Stimulated activated CD8-positive, alpha-beta memory T cell treated with anti-CD3 and anti-CD28 coated beads, Interleukin-7, amount 100 ng/mL, for 1 hour (primary cell): ENCODE measurements around the gene GRM7.

Experiments
- DNase-seq, 2 donors: peaks; one replicate each; pipeline ENCODE4 v3.0.0-alpha.2; 2020; ENCODE audit warnings: low read depth in 2 of 2

GRM7 gene

DNA sequence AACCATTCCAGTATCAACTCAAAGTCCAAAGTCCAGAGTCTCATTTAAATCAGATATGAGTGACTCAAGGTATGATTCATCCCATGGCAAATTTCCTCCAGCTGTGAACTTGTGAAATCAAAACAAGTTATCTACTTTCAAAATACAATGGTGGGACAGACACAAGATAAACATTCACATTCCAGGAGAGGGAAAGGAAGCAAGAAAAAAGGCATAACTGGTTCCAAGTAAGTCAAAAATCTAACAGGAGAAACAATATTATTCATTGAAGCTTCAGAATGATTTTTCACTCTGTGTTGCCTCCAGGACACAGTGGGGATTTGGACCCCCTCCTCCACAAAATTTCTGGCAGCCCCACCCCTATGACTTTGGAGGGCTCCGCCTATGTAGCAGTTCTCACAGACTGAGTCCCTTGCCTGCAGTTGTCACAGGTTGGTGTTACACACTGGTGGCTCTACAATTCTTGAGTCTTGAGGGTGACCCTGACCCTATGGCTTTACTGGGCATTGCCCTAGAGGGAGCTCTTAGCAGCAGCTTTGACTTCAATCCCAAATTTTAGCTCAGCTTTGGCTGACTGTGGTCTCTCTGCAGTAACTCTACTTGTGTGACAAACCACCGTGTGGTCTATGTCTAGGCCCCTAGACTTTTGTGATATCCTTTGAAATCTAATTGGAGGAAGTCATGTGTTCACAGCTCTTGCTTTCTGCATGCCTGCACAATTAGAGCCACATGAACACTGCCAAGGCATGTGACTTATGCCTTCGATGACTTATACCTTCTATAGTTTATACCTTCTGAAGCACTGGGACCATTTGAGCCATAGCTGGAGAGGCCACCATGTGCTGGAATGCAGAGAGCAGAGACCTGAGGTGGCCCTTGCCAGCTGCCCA lies 644.2 kb downstream of the GRM7 start:
- DNase-seq, result no peak

DNA sequence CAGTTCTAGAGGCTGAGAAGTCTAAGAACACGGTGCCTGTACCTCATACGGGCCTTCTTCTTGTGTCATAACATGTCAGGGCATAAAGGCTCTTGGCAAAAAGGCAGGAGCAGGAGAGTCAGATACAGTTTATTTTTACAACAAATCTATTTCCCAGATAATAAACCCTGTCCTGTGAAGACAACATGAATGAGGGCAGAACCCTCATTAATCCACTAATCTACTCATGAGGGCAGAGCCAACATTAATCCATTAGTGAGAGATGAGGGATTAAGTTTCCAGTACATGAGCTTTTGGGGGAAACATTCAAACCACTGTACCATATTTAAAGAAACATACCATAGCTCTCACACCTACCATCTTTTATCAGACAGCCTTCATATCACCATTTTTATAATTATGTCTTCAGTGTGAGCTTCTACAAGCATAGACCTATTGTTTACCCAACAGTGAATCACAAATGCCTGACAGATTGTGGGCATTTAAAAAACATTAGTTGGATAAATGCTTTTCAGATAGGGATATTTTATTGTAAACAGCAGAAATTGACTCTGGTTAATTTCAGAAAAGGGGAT lies 645.8 kb downstream of the GRM7 start:
- DNase-seq, result no peak

DNA sequence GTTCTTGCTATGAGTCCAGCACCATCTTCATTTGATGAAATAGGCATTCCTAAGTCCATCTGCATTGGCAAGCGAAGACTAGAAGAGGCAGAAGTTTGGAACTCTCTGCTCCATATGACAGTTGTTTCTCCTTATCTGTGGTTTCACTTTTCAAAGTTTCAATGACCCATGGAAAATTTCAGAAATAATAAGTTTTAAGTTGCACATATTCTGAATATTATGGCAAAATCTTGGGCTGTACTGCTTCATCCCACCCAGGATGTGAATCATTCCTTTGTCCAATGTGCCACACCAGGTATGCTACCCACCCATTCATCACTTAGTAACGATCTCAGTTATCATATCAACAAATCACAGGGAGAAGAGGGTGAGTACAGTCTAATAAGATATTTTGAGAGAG lies 647.9 kb downstream of the GRM7 start:
- DNase-seq, result no peak

DNA sequence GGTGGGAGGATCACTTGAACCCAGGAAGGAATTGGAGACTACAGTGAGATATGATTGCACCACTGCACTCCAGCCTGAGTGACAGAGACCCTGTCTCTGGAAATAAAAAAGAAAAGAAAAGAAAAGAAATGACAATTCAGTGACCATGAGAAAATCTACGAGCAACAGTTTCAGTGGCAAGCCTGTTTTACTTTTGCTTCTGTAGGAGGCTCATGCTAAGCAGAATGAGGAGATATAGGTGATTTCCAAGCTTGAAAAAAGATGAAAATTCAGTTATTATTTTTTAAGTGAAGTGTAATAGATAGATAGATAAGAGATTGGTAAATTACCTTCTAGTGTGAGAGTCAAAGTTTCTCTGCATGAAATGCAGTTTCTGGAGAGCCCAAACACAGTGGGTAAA lies 651.1 kb downstream of the GRM7 start:
- no peak for DNase-seq

DNA sequence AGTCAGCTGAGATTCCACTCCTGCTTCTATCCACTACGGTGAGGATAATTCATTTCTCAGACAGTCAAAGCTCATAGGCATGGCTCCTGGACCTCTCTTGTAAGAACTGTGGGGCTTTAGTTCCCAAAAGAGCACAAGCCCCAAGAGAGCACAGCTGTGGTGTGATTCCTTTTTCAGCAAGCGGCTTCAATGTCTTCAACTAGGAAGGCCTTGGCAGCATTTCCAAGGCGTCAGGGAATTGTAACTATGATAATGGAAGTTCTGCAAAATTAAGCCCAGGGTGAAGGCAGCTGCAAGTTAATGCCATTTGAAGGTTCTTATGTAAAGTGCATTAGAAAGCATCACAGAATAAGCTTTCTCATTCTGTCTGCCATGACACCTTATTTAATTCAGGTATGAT lies 657.1 kb downstream of the GRM7 start:
- no peak for DNase-seq

DNA sequence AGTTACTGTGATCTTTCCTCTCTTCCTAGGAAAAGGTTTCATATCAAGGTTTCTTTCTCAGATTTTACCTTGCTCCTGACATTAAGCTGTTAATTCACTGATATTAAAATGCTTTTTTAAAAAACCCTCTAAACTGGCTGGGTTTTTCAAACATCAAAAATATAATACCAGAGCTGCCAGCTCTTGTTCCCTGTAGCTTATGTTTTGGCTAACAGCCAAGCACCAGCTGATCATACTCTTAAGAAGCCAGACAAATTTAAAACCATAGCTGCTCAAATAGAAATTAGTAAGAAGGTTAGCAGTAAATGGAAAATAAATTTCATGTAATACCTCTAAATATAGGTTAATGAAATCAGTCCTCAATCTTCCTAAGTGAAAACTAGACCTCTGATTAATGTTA lies 657.5 kb downstream of the GRM7 start:
- no peak for DNase-seq

DNA sequence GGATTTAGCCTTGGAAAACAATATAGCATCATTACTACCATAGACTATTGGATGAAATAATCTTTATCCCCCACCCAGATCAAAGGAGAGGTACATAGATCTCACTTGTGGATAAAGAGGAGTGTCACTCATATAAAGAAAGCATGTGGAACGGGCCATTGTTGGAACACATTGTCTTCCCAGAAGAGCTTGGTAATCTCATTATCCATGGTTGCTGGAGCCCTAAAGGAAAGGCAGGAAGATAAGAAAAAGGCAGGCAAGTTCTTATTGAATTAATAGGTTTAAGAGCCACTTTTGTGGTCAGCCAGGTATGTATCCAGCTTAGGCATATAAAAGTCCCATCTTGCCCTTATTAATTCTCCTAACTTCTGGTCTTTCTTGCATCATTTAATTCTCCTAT lies 659.1 kb downstream of the GRM7 start:
- DNase-seq, result no peak

DNA sequence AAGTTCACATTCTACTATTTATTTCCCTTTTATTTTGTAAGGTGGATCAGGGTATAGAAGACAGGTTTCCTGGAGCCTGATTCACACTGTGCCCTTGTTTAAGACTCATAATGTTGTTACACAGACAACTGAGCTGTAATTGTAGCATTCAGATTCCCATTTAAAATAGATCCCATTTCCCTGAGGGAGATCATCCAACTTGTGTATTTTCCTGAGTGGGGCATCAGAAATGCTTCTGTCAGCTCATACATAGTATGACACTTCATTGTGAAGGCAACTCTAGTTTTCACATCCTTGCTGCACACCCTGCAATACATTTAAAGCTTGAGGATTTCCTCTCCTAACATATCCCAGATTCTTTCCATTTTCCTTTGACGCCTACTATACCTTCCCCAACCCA lies 659.7 kb downstream of the GRM7 start:
- DNase-seq, result no peak

DNA sequence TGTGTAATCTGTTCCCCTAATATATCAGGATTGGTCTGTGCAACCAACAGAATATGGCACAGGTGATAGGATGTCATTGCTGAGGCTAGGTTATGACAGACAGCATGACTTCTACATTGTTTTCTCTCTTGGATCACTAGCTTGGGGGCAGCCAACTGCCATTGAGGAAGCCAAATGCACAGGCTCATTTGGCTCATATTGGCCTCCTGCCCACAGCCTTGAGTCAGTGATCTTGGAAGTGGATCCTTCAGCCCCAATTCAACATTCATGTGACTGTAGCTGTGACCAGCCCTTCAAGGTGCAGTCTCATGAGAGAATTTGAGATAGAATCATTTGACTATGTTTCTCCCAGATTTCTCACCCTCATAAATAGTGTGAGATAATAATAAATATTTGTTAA lies 675.6 kb downstream of the GRM7 start:
- no peak for DNase-seq

DNA sequence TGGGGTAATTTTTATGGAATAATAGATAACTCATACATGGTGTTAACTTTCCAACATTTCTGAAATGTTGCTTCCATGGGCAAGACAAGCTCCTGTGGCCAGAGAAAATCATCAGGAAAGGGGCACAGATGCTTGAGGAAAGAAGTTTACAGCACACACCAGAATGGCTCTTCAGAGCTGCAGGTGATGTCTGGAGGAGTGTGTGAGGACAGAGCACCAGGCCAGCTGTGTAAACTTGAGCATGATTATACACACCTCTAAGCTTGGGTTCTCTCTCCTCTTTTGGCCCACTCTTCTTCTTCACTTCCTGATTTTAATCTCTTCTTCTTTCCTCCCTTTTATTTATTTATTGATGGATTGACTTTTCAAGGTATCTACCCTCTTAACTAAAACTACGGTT lies 676.0 kb downstream of the GRM7 start:
- no peak for DNase-seq

DNA sequence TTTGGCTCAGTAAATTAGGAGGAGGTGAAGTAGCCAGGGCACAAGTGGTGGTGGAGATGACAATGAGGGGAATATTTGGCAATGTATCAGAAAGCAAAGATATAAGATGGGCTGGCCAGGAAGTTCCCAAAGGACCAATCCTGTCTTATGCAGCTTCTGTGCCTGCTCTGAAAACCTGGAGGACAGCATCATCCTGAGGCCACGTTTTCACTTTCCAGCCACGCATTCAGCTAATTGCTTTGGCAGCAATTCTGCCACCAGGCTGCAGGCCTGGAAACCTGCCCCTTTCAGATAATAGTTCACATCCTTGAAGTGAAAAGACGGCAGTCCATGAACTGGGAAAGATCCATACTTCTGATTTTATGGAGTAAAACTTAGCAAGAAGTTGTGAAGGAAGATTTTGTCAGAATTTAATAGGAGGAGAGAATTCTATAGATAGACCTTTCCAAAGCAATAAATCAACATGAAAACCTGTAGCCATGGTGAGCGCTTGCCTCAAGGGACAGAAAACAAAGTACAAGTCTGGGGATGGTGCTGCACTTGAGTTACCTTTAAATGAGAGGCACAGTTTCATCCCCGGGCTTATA lies 682.5 kb downstream of the GRM7 start:
- no peak for DNase-seq

DNA sequence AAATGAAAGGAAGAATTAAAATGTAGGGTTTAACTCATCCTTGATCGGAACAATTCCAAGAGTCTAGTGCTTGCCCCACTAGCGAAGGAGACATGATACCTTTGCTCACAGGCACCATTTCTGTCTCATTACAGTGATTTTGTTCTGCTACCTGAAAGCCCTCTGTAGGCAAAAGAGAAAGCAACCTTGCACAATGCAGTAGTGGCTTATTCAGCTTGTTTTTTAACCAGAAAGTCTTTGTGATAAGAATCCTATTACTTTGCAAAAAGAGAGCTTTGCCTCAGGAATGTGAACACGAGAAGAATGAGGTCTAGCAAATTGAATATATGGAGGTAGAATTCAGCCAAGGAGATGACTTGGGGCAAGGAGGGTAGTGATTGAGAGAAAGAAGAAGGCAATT lies 684.4 kb downstream of the GRM7 start:
- DNase-seq, result no peak

DNA sequence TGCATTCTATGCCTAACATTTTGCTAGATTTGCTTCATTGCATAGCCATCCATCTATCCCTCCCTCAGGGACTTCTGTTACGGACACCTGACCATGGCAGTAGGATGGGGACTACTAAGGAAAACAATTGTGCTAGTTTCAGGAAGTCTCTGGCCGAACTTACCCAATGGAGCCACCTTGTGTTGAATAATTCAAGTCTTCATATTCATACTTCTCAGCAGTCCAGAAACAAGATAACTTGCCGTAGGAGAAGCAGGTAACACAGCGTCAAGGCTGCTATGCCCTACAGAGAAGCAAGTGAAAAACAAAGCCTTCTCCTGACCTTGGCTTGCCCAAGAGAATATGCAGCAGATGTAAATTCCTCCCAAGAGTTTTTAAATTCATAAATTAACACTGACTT lies 685.3 kb downstream of the GRM7 start:
- no peak for DNase-seq

DNA sequence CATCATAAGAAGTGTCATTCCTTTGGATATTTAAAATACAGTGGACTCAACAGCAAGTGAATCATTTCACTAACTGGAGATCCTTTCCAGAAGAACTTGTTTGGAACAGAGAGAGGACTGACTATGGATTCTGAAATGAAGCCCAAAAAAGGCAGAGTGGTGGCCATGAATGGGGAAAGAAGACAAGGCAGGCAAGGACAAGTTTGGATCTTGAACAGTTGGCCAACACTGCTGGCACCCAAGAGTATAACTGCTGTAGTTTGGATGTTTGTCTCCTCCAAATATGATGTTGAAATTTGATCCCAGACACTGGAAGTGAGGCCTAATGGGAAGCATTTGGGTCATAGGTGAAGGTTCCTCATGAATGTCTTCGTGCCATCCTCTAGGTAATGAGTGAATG lies 686.9 kb downstream of the GRM7 start:
- DNase-seq, result no peak

DNA sequence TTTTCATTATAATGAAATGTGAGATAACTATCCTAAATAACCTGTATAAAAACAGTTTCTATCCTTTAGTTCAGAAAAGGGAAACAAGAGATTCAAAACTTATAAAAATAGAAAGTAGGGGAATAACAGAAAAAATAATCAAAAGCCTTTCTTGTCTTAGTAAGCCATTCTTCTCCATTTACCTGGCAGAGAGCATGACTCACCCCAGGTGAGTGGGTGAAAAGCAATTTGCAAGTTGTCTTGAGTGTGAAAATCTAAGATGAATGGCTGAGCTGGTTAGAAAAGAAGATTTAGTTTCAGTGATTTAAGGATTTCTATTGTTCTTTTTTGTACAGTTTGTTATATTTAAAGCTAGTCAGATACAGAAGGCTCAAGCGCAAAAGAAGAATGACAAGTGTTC lies 702.0 kb downstream of the GRM7 start:
- DNase-seq, result no peak

DNA sequence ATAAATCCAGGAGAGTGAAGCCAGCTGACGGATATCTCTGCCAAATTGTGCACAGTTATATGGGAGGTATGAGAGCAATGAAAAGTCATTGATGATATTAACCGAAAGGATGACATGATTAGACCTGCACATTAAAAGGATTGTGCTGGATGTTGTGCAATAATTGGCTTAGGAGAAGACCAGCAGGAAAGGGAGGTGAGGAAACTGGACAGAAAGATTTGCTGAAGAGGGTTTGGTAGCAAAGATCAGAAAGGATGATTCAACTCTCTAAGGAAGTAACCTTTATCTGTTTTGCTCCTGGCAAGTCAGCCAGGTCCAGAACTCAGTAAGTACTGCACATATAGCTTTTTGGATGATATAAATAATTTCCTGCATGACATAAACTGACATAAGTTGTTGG lies 704.7 kb downstream of the GRM7 start:
- no peak for DNase-seq

DNA sequence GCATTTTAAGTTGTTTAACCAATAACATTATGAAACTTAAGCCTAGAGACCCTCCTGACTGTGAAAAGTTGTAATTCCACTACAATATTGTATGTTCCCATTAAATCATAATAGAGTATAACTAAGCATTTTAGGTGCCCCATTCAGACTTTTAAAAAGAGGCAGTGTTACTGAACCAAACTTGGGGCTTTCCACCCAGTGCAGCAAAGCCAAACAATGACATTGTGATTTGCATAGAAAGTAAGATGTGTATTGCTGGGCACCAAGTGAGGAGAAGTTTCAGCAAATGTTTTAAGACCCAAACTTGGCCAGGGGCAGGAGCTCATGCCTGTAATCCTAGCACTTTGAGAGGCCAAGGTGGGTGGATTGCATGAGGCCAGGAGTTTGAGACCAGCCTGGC lies 706.2 kb downstream of the GRM7 start:
- no peak for DNase-seq

DNA sequence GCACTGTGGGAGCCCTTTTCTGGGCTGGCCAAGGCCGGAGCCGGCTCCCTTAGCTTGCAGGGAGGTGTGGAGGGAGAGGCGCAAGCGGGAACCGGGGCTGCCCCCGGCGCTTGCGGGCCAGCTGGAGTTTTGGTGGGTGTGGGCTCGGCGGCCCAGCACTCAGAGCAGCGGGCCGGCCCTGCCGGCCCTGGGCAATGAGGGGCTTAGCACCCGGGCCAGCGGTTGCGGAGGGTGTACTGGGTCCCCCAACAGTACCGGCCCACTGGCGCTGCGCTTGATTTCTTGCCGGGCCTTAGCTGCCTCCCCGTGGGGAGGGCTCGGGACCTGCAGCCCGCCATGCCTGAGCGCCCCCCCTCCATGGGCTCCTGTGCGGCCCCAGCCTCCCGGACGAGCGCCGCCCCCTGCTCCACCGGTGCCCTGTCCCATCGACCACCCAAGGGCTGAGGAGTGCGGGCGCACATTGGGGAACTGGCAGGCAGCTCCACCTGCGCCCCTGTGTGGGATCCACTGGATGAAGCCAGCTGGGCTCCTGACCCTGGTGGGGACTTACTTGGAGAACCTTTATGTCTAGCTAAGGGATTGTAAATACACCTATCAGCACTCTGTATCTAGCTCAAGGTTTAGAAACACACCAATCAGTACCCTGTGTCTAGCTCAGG lies 707.7 kb downstream of the GRM7 start:
- DNase-seq, result no peak

DNA sequence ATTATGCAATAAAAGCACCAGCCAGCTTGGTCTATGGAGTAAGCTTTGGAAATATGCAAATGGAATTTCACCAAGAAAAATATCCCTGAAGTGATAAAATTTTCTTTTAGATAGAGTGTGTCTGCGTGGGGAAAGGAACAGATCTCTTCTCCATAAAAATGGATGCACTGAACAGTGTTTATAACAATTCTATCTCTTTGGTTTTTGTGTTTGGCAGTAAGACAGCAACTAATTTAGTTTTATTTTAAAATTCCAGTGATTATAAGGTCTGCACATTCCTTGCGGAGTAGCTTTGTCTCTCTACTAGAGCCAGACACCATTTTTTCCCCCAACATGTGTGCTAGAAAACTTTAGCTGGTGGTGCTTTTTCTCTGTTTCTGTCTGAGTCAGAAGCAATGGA lies 712.4 kb downstream of the GRM7 start:
- DNase-seq, result no peak

DNA sequence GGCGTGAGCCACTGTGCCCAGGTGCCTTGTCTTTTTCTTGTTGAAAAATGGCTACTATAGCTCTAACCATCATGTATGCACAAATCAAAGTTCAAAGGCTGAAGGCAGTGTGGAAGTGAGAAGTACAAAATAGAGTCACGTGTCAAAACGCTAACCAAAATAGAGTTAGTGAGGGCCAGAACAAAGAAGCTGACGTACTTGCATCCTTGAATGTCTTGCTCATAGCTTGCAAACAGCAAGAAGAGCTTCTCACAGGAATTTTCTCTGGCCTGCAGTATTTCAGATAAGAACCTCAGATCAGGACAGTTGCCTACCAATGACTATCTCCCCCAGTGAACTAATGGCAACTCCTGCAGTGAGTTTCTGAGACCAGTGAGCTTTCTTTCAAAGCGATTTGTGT lies 713.5 kb downstream of the GRM7 start:
- no peak for DNase-seq

DNA sequence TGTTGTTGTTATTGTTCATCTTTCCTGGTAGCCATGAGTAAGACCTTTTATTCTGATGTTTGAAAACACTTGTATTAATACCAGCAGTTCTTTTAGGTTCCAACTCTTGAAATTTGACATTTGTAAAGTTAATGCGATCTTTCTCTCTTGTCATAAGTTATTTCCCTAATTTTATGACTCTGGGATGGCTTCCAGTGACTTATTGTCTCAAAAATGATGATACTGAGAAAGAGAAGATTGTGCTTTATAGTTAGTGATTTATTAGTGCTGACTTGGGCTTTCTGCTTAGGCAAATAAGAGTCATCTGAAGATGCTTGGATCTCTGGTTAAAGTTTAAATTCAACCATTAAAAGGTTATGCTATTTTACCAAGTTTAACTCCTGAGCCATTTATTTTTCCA lies 715.2 kb downstream of the GRM7 start:
- DNase-seq, result no peak

DNA sequence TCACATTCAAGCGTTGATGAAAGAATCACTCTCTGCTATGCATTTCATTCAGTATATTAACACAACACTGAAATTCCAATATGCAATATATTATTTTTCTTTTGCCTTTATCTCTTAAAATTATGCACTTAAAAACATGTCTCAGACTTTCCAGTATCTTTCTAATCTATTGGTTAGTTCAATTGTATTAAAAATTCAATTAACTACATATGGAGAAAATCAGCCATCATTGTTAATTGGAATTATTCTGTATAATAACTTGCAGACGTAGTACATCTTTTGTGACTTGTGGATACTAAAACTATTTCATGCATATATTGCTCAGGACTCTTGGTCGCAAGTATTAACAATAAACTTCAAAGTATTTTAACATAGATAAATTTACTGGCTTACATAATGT lies 715.6 kb downstream of the GRM7 start:
- no peak for DNase-seq

DNA sequence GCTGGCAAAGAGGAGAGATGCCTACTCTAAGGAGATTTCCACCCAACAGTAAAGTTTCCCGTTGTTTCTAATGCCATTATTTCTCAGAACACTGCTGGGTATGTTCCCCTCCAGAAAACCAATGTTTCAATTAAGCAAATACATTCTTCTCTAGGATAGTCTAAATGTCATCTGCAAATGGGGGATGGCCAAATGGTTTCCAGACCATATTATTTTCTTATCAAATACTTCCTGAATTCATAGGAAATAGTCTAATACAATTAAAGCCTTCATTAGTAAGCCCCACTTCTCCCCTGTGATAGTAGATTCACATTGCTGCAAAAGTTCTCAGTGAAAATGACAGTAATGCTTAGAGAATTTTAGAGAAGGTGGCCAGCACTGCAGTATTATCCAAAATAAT lies 716.6 kb downstream of the GRM7 start:
- no peak for DNase-seq
